HepG2 (cell line): ENCODE measurements around the gene EXO1.

Source experiments
- CTCF ChIP-seq: sonication (generic); formaldehyde crosslinking; IDR thresholded peaks from 2 replicates; pipeline ENCODE4 v1.5.0; 2020; ENCODE audit warnings: mild to moderate bottlenecking, missing genetic modification reagents, moderate library complexity
- POLR2A ChIP-seq, 2 experiments: IDR thresholded peaks; 2 replicates each; pipeline ENCODE4 v1.6.1; 2011; ENCODE audit warnings: low read depth in 2 of 2, low read length in 2 of 2, mild to moderate bottlenecking in 1 of 2, moderate library complexity in 1 of 2; ENCODE audit not compliant: insufficient read depth in 1 of 2
- TF ChIP-seq, protein P1 (sequence below): IDR thresholded peaks from 2 replicates; pipeline ENCODE4 v1.6.1; 2012; ENCODE audit warnings: low read length, improper control_type of control experiment

GRCh38 chr1:241839369-241839979 is 8.5 kb upstream of the EXO1 start:
- TF ChIP-seq CTCF (CRISPR knock-in tag) (no peak), POLR2A (IDR thresholded peaks at IDR 0.05; ENCODE audit: insufficient read depth in 1 of 2, low read depth in 2 of 2, low read length in 2 of 2) (no peak)
- TF ChIP-seq, protein P1, sequence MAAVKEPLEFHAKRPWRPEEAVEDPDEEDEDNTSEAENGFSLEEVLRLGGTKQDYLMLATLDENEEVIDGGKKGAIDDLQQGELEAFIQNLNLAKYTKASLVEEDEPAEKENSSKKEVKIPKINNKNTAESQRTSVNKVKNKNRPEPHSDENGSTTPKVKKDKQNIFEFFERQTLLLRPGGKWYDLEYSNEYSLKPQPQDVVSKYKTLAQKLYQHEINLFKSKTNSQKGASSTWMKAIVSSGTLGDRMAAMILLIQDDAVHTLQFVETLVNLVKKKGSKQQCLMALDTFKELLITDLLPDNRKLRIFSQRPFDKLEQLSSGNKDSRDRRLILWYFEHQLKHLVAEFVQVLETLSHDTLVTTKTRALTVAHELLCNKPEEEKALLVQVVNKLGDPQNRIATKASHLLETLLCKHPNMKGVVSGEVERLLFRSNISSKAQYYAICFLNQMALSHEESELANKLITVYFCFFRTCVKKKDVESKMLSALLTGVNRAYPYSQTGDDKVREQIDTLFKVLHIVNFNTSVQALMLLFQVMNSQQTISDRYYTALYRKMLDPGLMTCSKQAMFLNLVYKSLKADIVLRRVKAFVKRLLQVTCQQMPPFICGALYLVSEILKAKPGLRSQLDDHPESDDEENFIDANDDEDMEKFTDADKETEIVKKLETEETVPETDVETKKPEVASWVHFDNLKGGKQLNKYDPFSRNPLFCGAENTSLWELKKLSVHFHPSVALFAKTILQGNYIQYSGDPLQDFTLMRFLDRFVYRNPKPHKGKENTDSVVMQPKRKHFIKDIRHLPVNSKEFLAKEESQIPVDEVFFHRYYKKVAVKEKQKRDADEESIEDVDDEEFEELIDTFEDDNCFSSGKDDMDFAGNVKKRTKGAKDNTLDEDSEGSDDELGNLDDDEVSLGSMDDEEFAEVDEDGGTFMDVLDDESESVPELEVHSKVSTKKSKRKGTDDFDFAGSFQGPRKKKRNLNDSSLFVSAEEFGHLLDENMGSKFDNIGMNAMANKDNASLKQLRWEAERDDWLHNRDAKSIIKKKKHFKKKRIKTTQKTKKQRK, result no peak
